H1 (cell line): ENCODE results near the gene ENTPD2. TPM values are rescaled to one million over a fixed set of nuclear protein-coding genes. Genes with fewer than 3 reads are reported as not detected.

Experiments
- CREB1 ChIP-seq: IDR thresholded peaks from 2 replicates; pipeline ENCODE4 v1.6.1; 2012; ENCODE audit warnings: inconsistent platforms
- RXRA ChIP-seq: IDR thresholded peaks from 2 replicates; pipeline ENCODE4 v1.6.1; 2011; ENCODE audit warnings: low read depth, mild to moderate bottlenecking, low read length, moderate library complexity; ENCODE audit not compliant: insufficient read depth
- polyA plus RNA-seq, 7 experiments: library from polyadenylated mRNA; depleted of rRNA in 3 of 7; stranded (reverse) in 5 of 7; unstranded in 2 of 7; fragments of >200 nt in 5 of 7; fragments of 200-250 nt in 2 of 7; gene quantifications; 1 replicate in 5 of 7; 2 replicates in 1 of 7; 4 replicates in 1 of 7; pipeline versions ENCODE4 v1.2.1 to v1.2.3, GENCODE V29; 2011 to 2013; ENCODE audit warnings: missing spikeins in 2 of 7, mixed read lengths in 2 of 7
- total RNA-seq: library from RNA; stranded (reverse); fragmentation: NEBNext Ultra II Directional; extraction: Animal tissue kit (Norgen Biotek cat#: 25700); gene quantifications from 2 replicates; pipeline ENCODE4 v1.2.1, GENCODE V29; 2021

ENTPD2 gene
- total and polyA plus RNA-seq, 2 of the 8 experiments (the other 6 are each of a cell fraction or from before 2014, with no cell fraction given), result 0.65 to 3.8 TPM

- TF ChIP-seq RXRA, result no peak
- TF ChIP-seq CREB1, result peak; percentile 71; the same call in 1 of the 2 replicates
These were observed 31.7 kb downstream of the ENTPD2 start (continued) for GRCh38 chr9:137021979-137022661.
